Prostate gland (tissue), 2 donors: ENCODE results near the gene GPR42.

Experiments used
- POLR2A ChIP-seq: fragments of 450-650 bp; IDR thresholded peaks from one replicate; pipeline ENCODE4 v1.6.1; 2016; ENCODE audit warnings: antibody characterized with exemption, mild to moderate bottlenecking
- TF ChIP-seq, protein P1 (sequence below), 4 experiments: fragments of 200-600 bp in 2 of 4; fragments of 450-650 bp in 2 of 4; sonication (generic) in 2 of 4; IDR thresholded peaks; 1 replicate in 3 of 4; 2 replicates in 1 of 4; pipeline ENCODE4 v1.5.1; 2016 to 2019; ENCODE audit warnings: antibody characterized with exemption in 4 of 4, mild to moderate bottlenecking in 2 of 4, moderate library complexity in 2 of 4

DNA sequence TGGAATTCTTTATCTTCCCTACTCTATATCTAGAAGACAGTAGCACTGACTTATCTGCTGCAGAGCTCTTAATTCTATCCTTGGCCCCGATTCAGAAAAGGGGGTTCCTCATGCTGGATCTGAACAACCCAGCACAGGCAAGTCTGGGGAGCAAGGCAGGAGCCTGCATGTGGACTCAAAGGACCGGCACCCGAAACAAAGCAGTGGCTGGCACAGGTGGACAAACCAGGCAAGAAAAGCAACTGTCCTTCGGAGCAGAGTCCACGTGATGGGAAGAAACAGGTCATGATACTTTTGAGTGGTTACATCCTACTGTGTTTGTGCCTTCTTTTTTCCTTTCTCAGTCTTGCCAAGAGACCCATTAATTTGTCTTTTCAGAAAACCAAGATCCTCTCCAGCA is 38.3 kb downstream of the GPR42 start:
- TF ChIP-seq, protein P1, sequence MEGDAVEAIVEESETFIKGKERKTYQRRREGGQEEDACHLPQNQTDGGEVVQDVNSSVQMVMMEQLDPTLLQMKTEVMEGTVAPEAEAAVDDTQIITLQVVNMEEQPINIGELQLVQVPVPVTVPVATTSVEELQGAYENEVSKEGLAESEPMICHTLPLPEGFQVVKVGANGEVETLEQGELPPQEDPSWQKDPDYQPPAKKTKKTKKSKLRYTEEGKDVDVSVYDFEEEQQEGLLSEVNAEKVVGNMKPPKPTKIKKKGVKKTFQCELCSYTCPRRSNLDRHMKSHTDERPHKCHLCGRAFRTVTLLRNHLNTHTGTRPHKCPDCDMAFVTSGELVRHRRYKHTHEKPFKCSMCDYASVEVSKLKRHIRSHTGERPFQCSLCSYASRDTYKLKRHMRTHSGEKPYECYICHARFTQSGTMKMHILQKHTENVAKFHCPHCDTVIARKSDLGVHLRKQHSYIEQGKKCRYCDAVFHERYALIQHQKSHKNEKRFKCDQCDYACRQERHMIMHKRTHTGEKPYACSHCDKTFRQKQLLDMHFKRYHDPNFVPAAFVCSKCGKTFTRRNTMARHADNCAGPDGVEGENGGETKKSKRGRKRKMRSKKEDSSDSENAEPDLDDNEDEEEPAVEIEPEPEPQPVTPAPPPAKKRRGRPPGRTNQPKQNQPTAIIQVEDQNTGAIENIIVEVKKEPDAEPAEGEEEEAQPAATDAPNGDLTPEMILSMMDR (IDR thresholded peaks at IDR 0.05), result no peak
- no peak for TF ChIP-seq POLR2A
